GM19328 (cell line): ENCODE results near the gene OR1N2.
"Not testable (repeated sequence)": the region's sequence is repeated elsewhere in the genome, so short reads cannot be mapped to it uniquely, and the experiment has no call there.

Source experiments
- ATAC-seq: cut with Tn5 transposase; IDR thresholded peaks from one replicate; pipeline ENCODE4 v1.9.1; 2021; ENCODE audit warnings: mild to moderate bottlenecking, moderate library complexity; ENCODE audit not compliant: unreplicated experiment

The OR1N2 gene, protein sequence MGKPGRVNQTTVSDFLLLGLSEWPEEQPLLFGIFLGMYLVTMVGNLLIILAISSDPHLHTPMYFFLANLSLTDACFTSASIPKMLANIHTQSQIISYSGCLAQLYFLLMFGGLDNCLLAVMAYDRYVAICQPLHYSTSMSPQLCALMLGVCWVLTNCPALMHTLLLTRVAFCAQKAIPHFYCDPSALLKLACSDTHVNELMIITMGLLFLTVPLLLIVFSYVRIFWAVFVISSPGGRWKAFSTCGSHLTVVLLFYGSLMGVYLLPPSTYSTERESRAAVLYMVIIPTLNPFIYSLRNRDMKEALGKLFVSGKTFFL

DNA sequence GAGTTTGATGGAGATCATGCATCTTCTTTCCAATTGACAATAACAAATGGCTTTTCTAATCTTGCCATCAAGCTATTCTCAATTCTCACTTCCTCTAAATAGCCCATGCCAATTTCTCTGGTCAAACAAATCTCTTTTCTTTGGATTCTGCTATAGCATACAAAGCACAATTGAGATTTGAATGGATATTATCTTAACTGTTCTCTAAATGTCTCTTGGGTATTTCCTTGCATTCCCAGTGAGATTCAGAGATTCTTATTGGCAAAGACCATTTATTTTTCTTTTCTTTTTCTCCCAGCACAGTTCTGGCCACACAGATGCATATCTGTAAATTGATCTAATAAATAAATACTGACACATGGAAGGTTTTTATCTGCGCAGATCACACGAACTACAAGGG is at the start of gene OR1N2:
OR1N2 (plus strand) TSS at position 301 of the 400 bp plus-strand sequence. CDS start 100 bp downstream, outside the sequence.
- ATAC-seq = no peak

DNA sequence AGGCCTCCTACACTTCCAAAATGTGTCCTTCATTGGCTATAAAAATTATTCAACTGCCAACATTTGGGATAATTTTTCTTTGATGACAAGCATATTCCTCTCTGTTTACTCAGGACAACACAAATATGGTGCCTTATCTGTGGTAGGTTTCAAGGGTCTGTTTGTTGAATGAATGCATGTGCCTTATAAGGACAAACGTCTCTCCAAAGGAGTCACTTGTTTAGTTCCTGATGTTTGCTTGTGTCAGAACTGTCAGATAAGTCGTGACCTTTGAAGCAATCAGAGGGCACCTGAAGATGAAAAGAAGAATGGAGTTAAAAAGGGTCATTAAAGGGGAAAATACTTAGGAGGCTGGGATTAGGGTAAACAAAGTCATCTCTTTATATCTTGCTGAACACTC is 45.9 kb upstream of the OR1N2 start:
- ATAC-seq = no peak

DNA sequence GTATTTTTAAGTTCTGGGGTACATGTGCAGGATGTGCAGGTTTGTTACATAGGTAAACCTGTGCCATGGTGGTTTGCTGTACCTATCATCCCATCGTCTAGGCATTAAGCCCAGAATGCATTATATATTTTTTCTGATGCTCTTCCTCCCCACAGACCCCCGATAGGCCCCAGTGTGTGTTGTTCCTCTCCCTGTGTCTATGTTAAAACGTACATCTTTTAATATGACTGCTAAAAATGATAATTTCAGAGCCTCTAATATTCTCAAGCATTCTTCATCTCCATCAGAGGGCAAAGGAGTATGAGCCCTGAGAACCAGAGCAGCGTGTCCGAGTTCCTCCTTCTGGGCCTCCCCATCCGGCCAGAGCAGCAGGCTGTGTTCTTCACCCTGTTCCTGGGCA is 42.4 kb upstream of the OR1N2 start, which contains the start of gene OR1J2:
OR1J2 (plus strand) TSS at position 301 of the 400 bp plus-strand sequence; CDS start at position 301, 0 bp downstream.
- ATAC-seq = no peak

DNA sequence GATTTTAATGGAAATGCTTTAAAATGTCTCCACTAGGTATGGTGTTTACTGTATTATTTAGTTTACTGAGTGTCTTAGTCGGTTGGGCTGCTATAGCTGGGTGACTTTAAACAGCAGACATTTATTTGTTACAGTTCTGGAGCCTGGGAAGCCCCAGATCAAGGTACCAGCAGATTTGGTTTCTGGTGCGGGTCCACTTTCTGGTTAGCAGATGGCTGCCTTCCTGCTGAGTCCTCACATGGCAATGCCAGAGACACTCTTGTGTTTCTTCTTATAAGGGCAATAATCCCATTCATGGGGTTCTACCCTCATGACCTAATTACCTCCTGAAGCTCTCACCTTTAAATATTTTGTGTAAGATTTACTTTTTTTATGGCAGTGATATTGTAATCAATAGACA is 34.7 kb upstream of the OR1N2 start:
- no peak for ATAC-seq

DNA sequence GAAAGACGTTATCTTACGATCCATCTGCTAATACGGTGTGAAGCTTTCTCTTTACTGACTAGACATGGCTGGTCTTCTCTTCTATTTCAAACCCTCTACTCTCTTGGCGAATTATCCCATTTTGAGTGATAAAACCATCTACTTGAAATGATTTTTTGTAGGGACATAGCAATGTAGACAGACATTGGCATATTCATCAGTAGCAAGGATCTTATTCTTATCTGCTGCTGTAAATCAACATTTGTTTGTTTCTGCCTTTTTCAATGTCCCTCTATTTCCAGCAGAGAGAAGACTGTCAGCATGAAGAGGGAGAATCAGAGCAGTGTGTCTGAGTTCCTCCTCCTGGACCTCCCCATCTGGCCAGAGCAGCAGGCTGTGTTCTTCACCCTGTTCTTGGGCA is 34.1 kb upstream of the OR1N2 start, which contains the start of gene OR1J4:
OR1J4 (plus strand) TSS at position 301 of the 400 bp plus-strand sequence; CDS start at position 301, 0 bp downstream.
- no peak for ATAC-seq

DNA sequence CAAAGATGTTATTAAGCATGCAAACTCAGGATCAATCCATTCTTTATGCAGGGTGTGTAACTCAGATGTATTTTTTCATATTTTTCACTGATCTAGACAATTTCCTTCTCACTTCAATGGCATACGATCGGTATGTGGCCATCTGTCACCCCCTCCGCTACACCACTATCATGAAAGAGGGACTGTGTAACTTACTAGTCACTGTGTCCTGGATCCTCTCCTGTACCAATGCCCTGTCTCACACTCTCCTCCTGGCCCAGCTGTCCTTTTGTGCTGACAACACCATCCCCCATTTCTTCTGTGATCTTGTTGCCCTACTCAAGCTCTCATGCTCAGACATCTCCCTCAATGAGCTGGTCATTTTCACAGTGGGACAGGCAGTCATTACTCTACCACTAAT is 33.5 kb upstream of the OR1N2 start:
- ATAC-seq = no peak

DNA sequence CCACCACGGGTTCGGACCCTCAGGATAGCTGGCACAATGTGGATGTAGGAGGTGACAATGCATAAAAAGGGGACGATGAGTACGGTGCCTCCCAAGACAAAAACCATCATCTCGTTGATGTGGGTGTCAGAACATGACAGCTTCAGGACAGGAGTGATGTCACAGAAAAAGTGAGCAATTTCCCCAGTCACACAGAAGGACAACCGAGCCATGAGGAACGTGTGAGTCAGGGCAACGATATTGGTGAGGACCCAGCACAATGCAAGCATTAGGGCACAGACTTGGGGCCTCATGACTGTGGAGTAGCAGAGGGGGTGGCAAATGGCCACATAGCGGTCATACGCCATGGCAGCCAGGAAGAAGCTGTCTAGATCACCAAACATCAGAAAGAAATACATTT is 26.3 kb upstream of the OR1N2 start:
- ATAC-seq = no peak

DNA sequence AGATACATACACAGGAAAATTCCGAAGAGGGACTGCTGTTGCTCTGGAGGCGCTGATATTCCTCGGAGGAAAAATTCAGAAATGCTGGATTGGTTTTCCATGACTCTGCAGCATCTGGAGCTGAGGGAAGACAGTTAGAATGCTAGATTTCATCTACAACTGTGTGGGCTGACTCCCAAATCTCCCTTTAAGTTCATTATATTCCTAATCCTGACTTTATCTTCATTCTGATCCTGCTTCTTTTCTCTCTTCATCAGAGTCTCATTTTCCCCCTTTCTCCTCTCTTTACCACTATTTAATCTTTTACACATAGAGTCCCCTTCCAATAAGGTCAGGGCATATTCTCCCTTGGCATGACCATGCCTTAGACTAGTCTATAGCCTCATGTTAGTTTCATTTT is 25.7 kb upstream of the OR1N2 start, which contains the start of gene OR1N1:
OR1N1 (minus strand) TSS at position 101 of the 400 bp plus-strand sequence; CDS start at position 101, 0 bp downstream.
- no peak for ATAC-seq

DNA sequence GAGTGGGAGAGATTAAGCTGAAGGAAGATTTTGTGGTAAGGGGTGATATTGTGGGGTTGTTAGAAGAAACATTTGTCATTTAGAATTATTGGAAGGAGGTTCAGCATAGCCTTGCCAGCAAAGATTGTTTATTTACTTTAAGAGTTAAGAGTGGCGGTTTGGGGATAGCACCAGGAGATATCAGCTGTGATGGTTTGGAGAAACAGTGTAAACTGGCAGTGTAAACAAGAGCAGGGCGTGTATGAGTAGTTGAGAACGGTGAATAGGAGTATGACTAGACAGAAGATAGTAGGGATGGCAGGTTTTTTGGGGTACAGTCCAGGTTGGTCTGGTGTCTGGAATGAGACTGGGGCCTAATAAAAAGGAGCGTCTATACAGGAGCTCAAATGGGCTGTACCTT is 21.8 kb upstream of the OR1N2 start:
- ATAC-seq = not testable (repeated sequence)

DNA sequence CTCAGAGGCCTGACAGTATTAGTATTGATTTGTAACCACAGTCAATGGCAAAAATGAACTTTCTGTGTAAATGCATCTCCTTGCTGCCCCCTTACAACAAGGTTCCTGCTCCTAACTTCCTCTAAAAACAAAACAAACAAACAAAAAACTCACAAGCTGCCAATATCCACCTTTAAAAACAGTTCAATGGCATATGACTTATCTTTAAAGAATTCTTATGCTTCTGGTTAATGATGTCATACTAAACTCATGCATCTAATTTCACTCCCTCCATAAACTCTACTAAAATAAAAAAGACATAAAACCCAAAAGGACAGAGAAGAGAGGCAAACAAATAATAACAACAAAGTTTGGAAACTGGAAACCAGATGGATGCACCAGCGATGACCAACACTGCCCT is 16.8 kb upstream of the OR1N2 start:
- ATAC-seq = no peak

DNA sequence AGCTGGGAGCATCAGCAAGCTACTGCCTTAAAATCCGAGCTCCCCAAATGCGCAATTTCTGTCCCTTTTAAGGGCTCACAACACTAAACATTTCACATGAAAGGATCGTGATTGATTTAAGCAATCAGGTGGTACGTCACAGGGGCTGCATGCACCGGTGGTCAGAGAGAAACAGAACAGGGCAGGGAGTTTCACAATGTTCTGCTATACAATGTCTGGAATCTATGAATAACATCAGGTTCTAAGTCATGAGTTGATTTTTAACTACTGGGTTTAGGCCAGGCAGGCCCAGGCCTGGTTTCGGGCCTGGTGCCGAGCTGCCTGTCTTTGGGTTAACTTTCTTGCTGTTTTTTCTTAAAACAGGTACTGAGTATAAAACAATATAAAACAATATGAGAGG is 15.8 kb upstream of the OR1N2 start:
- not testable (repeated sequence) for ATAC-seq

DNA sequence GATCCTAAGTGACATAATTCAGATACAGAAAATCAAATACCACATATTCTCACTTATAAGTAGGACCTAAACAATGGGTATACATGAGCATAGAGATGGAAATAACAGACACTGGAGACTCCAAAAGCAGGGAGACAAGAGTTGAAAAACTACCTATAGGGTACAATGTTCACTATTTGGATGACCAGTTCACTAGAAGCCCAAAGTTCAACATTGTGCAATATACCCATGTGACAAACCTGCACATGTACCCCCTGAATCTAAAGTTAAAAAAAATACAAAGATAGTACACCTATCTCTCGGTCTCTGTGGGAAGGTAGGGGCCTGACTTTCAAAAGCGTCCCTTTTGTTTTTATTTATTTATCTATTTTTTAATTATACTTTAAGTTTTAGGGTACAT is 14.2 kb upstream of the OR1N2 start:
- no peak for ATAC-seq

DNA sequence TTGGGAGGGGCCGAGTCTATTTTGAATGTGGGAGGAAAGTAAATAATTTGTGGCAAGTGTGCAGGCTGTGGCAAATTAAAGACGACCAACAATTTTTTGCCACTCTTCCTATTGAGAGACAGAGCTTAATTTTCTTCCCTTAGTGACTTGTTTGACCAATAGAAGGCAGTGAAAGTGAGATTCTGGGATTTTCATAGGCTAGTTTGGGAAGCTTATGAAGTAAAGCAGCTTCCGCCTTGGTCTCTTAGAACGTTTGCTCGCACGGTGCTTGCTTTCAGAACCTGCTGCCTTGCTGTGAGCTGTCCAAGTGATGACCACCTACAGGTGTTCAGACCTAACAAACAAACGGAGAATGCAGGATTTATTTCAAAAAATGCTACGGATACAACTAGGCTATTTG is 6.7 kb upstream of the OR1N2 start:
- ATAC-seq = no peak

DNA sequence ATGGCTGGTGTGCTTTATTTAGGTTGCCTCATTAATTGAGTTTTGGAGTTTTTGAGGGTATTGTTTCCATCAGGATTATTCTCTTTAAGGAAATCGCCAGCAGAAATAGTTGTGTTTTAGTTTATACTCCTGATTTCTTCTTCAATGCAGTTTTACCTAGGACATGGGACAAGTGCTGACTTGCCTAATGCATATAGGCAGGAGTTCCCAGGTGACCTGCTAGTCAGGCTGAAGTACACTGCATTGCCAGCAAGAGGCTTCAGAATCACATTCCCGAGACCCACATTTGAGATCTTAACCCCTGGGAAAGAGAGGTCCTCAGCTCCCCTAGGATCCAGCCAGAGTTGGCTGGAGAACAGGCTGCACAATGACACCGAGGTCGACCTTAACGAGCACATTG is 1.5 kb upstream of the OR1N2 start:
- ATAC-seq = no peak

DNA sequence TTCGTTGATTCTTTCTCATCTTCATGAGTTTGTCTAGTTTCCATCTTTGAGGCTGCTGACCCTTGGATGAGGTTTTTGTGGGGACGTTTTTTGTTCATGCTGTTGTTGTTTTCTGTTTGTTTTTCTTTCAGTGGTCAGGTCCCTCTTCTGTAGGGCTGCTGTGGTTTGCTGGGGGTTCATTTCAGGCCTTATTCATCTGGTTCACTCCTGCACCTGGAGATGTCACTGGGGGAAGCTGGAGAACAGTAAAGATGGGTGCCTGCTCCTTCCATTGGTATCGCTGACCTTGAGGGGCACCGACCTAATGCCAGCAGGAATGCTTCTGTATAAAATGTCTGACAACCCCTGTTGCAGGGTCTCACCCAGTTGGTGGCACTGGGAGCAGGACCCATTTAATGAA is 8.5 kb downstream of the OR1N2 start:
- no peak for ATAC-seq

DNA sequence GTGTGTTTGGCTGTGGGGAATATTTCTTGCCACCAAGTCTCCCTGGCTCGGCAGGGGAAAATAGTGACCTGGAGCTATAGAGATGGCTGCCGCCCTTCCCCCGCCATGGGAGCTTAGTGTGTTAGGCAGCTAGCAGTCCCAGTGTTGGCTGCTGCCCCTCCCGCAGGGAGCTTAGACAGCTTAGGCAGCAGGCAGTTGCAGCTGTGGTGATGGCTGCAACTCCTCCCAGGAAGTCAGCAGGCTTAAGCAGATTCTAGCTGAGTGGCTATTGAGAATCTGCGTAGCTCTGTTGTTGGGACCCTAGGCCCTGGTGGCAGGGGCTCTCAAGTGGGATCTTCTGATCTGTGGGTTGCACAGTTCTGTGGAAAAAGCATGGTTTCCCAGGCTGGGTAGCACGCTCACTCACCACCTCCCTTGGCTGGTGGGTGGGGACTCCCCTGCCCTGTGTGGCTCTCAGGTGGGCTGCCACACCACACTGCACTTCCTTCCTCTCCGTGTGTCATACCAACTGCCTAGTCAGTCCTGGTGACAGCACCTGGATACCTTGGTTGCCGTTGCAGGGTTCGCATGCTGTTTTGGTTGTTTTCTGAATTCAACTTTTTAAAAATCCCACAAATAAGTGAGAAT is 9.3 kb downstream of the OR1N2 start:
- no peak for ATAC-seq

DNA sequence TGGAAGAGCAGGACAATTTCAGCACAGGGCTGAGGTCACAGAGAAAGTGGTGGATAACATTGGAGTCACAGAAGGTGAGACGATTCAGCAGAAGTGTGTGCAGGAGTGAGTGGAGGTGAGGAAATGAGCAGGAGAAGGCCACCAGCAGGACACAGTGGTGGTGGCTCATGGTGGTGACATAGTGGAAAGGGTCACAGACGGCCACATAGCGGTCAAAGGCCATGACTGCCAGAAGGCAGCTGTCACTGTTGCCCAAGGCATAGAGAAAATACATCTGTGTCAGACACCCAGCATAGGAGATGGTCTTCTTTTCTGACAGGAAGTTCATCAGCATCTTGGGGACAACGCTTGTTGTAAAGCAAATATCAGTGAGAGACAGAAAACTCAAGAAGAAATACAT is 15.0 kb downstream of the OR1N2 start:
- ATAC-seq = no peak

DNA sequence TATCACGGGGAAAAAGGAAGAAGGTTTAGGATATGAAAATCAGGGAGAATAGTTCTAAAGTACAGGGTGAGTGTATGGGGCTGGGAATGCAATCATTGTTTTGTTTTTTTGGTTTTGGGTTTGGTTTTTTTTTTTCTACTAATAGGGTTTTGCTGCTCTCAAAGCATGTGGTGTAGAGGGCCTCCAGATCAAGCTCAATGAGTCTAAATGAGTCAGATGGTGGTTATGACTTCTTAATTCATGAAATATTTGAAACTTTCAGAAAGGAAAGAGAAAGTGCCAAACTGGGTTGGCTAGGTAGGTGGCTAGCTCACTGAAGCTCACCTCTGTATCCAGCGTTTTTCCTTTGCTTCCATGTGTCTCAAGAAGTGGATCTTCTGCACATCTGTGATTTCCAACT is 19.5 kb downstream of the OR1N2 start:
- no peak for ATAC-seq

DNA sequence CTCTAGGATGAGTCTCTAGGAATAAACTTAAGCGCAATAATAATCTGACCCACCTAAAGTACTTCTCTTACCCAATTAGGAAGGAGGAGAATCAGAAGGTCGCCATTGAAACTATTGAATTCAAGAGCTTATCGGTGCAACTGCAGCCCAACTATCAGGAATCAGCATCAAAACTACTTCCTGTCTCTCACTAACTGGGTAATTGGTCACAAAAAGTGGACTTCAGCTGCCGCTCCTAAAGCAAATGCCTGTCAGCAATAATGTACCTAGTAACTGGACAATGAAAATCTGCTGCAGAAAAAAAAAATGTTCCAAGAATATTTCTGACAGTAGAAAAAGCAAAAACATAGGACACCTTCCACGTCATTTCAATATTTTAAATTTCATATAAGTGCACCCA is 27.0 kb downstream of the OR1N2 start:
- ATAC-seq = no peak

DNA sequence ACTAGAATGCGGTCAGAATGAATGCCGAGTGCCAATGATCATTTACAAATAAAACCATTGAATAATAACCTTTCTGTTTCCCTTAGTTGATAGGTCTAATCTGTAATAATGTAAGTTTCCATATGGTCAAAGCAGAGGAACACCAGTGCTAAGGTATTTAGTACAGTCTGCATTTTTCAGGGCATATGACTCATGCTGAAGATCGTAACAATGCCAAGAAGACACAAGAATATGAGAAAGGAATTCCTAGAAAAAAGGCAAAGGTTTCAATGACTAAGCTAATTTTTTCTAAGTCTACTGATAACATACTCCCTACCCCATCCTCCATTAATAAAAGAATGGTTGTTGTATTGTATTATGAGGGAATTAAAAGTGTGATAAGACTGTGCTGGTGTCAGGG is 27.4 kb downstream of the OR1N2 start:
- no peak for ATAC-seq

DNA sequence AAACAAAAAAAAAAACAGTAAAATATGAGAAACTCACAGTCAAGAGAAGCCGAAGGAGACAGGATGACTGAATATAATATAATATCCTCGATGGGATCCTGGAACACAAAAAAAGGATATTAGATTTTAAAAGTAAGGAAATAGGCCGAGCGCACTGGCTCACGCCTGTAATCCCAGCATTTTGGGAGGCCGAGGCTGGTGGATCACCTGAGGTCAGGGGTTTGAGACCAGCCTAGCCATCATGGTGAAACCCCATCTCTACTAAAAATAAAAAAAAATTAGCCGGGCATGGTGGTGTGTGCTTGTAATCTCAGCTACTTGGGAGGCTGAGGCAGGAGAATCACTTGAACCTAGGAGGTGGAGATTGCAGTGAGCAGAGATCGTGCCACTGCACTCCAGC is 30.4 kb downstream of the OR1N2 start, which contains the start of gene OR1L8:
OR1L8 (minus strand) TSS at position 101 of the 400 bp plus-strand sequence. CDS start 14,907 bp downstream, outside the sequence.
- not testable (repeated sequence) for ATAC-seq
